Tibial artery (tissue), 4 donors: Measurements from ENCODE around the gene SPATA9.

Experiments used
- DNase-seq, 2 donors: peaks; one replicate each; pipeline ENCODE4 v3.0.0-alpha.2; 2019
- H3K27ac ChIP-seq, 2 donors: fragments of 200-600 bp; sonication (generic) in 1 of 2; 1 replicate in 1 of 2; 2 replicates in 1 of 2; pipeline ENCODE4 v1.5.1; 2018 to 2019; ENCODE audit warnings: mild to moderate bottlenecking in 1 of 2
- H3K27me3 ChIP-seq, 2 donors: fragments of 200-600 bp; sonication (generic) in 1 of 2; one replicate each; pipeline versions ENCODE4 v1.5.1 to v1.6.0; 2016 to 2019
- H3K36me3 ChIP-seq, 3 donors: fragments of 200-600 bp; sonication (generic) in 2 of 3; one replicate each; pipeline ENCODE4 v1.5.1; 2016 to 2019; ENCODE audit warnings: mild to moderate bottlenecking in 2 of 3
- H3K4me1 ChIP-seq, 4 donors: fragments of 200-600 bp; sonication (generic) in 2 of 4; 1 replicate in 3 of 4; 2 replicates in 1 of 4; pipeline ENCODE4 v1.5.1; 2016 to 2019
- H3K4me3 ChIP-seq, 2 donors: fragments of 200-600 bp; sonication (generic) in 1 of 2; 1 replicate in 1 of 2; 2 replicates in 1 of 2; pipeline ENCODE4 v1.5.1; 2018 to 2019; ENCODE audit warnings: mild to moderate bottlenecking in 2 of 2
- H3K9me3 ChIP-seq, 3 donors: fragments of 200-600 bp; sonication (generic) in 1 of 3; one replicate each; pipeline ENCODE4 v1.5.1; 2016 to 2019
- intact Hi-C: fragments of 100-400 bp; cut with DNase I; formaldehyde crosslinking; loops from one replicate; pipeline ENCODE4 v1.15.0; 2023; ENCODE audit warnings: low total_unique reads
- TF ChIP-seq, protein P1 (sequence below), 2 experiments: fragments of 200-600 bp in 1 of 2; fragments of 450-650 bp in 1 of 2; IDR thresholded peaks; one replicate each; pipeline ENCODE4 v1.5.1; 2017 to 2019; ENCODE audit warnings: antibody characterized with exemption in 2 of 2, mild to moderate bottlenecking in 1 of 2, moderate library complexity in 1 of 2

Gene SPATA9

DNA sequence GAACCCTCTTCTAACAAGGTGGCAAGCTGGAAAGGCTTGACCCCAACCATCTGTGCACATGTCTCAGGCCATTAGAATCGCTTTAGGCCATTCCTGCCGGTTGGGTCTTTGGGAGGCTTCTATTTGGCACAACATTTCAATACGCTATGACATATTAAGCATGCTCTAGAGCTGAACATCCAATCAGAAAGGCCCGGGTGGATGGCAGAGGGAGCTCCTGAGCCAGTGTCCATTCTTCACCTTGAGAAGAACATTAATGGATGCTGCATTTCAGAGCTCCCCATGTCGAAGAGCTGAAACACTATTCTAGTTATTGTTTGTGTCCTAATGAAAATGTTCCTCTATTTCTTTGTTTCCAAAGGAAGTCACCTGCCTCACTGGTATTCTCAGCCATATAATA lies 12.8 kb downstream of the SPATA9 start:
- Histone ChIP-seq H3K36me3 (no peaks in the 10 kb centered on the region), H3K27ac (no peak overlapping the region), H3K4me1 (peaks cover 0 to 14% (median 9%) of the 10 kb centered on the region in 4 donors), H3K27me3 (no peaks in the 10 kb centered on the region), H3K4me3 (no peak overlapping the region), H3K9me3 (no peaks in the 10 kb centered on the region)
- intact Hi-C loops, result loop anchor here (10.0 kb wide), 1 partner anchor 115 kb away; no protein-coding TSS in a partner anchor
- no peak for DNase-seq
- TF ChIP-seq, protein P1, sequence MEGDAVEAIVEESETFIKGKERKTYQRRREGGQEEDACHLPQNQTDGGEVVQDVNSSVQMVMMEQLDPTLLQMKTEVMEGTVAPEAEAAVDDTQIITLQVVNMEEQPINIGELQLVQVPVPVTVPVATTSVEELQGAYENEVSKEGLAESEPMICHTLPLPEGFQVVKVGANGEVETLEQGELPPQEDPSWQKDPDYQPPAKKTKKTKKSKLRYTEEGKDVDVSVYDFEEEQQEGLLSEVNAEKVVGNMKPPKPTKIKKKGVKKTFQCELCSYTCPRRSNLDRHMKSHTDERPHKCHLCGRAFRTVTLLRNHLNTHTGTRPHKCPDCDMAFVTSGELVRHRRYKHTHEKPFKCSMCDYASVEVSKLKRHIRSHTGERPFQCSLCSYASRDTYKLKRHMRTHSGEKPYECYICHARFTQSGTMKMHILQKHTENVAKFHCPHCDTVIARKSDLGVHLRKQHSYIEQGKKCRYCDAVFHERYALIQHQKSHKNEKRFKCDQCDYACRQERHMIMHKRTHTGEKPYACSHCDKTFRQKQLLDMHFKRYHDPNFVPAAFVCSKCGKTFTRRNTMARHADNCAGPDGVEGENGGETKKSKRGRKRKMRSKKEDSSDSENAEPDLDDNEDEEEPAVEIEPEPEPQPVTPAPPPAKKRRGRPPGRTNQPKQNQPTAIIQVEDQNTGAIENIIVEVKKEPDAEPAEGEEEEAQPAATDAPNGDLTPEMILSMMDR (IDR thresholded peaks at IDR 0.05), result no peak

DNA sequence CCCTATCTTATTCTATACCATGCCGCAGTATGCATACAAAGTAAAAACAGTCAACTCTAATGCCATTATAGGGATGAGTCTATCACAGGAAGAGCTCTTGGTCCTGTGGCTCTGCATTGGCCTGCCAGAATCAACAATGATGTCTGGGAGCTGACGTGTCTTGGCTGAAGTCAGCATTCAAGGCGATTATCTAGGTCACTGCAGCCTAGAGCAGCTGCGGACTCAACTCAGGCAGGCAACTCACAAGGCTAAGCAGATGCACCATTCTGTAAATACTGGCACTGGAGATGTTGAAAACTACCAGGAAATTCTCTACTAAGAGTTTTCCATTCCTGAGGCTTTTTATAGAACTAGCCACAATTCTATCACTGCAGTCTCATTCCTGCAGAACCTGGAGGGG lies 13.3 kb downstream of the SPATA9 start:
- H3K27ac ChIP-seq, result no peak overlapping the region
- peaks cover 0 to 14% (median 9%) of the 10 kb centered on the region in 4 donors for H3K4me1 ChIP-seq
- no peaks in the 10 kb centered on the region for H3K9me3 ChIP-seq
- no peaks in the 10 kb centered on the region for H3K27me3 ChIP-seq
- no peak overlapping the region for H3K4me3 ChIP-seq
- intact Hi-C loops, result loop anchor here (10.0 kb wide), 1 partner anchor 115 kb away; no protein-coding TSS in a partner anchor
- TF ChIP-seq, protein P1 (IDR thresholded peaks at IDR 0.05), result no peak
- H3K36me3 ChIP-seq, result no peaks in the 10 kb centered on the region
- DNase-seq, result peak; percentile 80 to 84

DNA sequence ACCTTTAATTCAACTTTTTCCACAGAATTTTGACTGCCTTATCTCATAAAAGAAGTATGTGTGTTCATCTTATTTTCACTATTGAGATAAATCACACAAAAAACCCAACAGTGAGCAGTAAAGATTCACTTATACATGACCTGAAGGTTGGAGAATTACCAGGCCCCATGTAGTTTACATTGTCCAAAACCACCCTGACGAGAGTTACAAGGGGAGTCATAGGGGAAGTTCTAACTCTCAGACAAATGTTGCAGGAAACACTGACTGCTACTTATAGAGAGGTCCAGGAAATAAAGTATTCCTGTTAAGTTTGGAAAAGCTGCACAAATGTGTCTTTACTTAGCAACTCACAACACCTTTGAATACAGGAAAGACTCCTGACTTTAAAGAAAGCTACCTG lies 14.1 kb downstream of the SPATA9 start:
- intact Hi-C loops, result loop anchor here (10.0 kb wide), 1 partner anchor 116 kb away; no protein-coding TSS in a partner anchor
- H3K36me3 ChIP-seq, result no peaks in the 10 kb centered on the region
- H3K27me3 ChIP-seq, result no peaks in the 10 kb centered on the region
- H3K27ac ChIP-seq, result no peak overlapping the region
- peaks cover 0 to 14% (median 9%) of the 10 kb centered on the region in 4 donors for H3K4me1 ChIP-seq
- no peak overlapping the region for H3K4me3 ChIP-seq
- H3K9me3 ChIP-seq, result no peaks in the 10 kb centered on the region
- DNase-seq, result no peak
- TF ChIP-seq, protein P1 (IDR thresholded peaks at IDR 0.05), result no peak

DNA sequence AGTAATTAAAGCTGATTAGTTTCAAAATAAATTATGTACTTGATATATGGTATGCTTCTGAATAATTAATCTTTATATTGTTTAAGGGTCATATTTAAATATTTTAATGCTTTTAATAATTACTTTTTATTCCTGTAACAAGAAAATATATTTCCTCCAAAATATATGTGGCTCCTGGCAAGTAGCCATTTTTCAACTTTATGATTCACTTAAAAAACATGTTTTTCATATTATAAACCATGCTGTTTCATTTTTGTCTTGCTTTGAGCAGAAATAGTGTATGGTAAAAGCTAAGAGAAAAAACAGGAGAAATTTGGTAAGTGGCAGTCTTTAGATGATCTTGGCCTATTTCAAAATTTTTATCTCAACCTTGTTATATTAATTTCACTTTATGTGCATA lies 14.6 kb downstream of the SPATA9 start:
- Histone ChIP-seq H3K4me1 (peaks cover 0 to 14% (median 9%) of the 10 kb centered on the region in 4 donors), H3K4me3 (no peak overlapping the region), H3K9me3 (no peaks in the 10 kb centered on the region), H3K27ac (no peak overlapping the region), H3K36me3 (no peaks in the 10 kb centered on the region), H3K27me3 (no peaks in the 10 kb centered on the region)
- TF ChIP-seq, protein P1 (IDR thresholded peaks at IDR 0.05), result no peak
- intact Hi-C loops, result loop anchor here (10.0 kb wide), 1 partner anchor 117 kb away; no protein-coding TSS in a partner anchor
- no peak for DNase-seq

DNA sequence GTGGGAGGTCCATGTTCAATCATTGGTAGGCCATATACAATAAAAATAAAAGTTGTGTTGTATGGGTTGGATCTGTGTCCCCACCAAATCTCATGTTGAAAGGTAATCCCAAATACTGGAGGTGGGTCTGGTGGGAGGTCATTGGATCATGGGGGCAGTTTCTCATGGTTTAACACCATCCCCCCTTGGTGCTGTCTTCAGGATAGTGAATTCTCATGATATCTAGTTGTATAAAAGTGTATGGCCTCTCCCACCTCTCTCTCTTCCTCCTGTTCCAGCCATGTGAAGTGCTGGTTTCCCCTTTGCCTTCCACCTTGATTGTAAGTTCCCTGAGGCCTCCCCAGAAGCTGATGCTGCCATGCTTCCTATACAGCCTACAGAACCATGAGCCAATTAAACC lies 15.1 kb downstream of the SPATA9 start:
- Histone ChIP-seq H3K27me3 (no peaks in the 10 kb centered on the region), H3K27ac (no peak overlapping the region), H3K4me1 (peaks cover 0 to 14% (median 9%) of the 10 kb centered on the region in 4 donors), H3K9me3 (no peaks in the 10 kb centered on the region), H3K36me3 (no peaks in the 10 kb centered on the region), H3K4me3 (no peak overlapping the region)
- intact Hi-C loops, result loop anchor here (10.0 kb wide), 1 partner anchor 117 kb away; no protein-coding TSS in a partner anchor
- TF ChIP-seq, protein P1 (IDR thresholded peaks at IDR 0.05), result no peak
- DNase-seq, result no peak
